HG03432 (cell line): ENCODE measurements around the gene ZC3H4.

Experiments used
- ATAC-seq: cut with Tn5 transposase; IDR thresholded peaks from one replicate; pipeline ENCODE4 v1.9.1; 2021; ENCODE audit warnings: mild to moderate bottlenecking, moderate library complexity; ENCODE audit not compliant: unreplicated experiment

Gene ZC3H4

GRCh38 chr19:47134545-47134944, 21.0 kb upstream of the ZC3H4 start:
- no peak for ATAC-seq

GRCh38 chr19:47133021-47133471, 19.5 kb upstream of the ZC3H4 start:
- ATAC-seq = no peak

GRCh38 chr19:47132194-47132852, 18.7 kb upstream of the ZC3H4 start:
- ATAC-seq = no peak

GRCh38 chr19:47130589-47131227, 17.1 kb upstream of the ZC3H4 start, which contains the start of gene SAE1:
Gene SAE1 (plus strand): TSS chr19:47130835. CDS start chr19:47130931, 96 bp downstream.
- ATAC-seq = peak; percentile 88

- no peak for ATAC-seq
Observed at GRCh38 chr19:47130120-47130588, 16.6 kb upstream of the ZC3H4 start.

- ATAC-seq = no peak
Observed at GRCh38 chr19:47129579-47129978, 16.0 kb upstream of the ZC3H4 start.

- ATAC-seq = no peak
Observed at GRCh38 chr19:47125669-47125938, 12.0 kb upstream of the ZC3H4 start.

GRCh38 chr19:47124937-47125668, 11.5 kb upstream of the ZC3H4 start:
- ATAC-seq = no peak

- no peak for ATAC-seq
Observed at GRCh38 chr19:47123406-47123805, 9.8 kb upstream of the ZC3H4 start.

GRCh38 chr19:47122359-47123335, 9.1 kb upstream of the ZC3H4 start:
- no peak for ATAC-seq

- ATAC-seq = no peak
Observed at GRCh38 chr19:47120470-47121067, 7.0 kb upstream of the ZC3H4 start.

GRCh38 chr19:47113850-47114651, 475 bp upstream of the ZC3H4 start:
- ATAC-seq = no peak

- ATAC-seq = peak; percentile 29
Observed at GRCh38 chr19:47112166-47112996, 1.2 kb downstream of the ZC3H4 start.

- ATAC-seq = no peak
Observed at GRCh38 chr19:47111682-47112165, 1.9 kb downstream of the ZC3H4 start.

GRCh38 chr19:47111006-47111621, 2.5 kb downstream of the ZC3H4 start:
- no peak for ATAC-seq

GRCh38 chr19:47110521-47111005, 3.0 kb downstream of the ZC3H4 start:
- ATAC-seq = no peak

- no peak for ATAC-seq
Observed at GRCh38 chr19:47109541-47110375, 3.8 kb downstream of the ZC3H4 start.
